ENCODE results near the gene MYRFL. TPM values are rescaled to one million over a fixed set of nuclear protein-coding genes. Genes with fewer than 3 reads are reported as not detected.

Gene MYRFL
- total and polyA plus RNA-seq, 2 of the 8 experiments (the other 6 are each of a cell fraction or from before 2014, with no cell fraction given) = 1.1 to 2.0 TPM

- TF ChIP-seq HDAC6 (IDR thresholded peaks at IDR 0.05; ENCODE audit: low read depth, low read length) (no peak), NRF1 (IDR thresholded peaks at IDR 0.05; ENCODE audit: low read depth, low read length) (no peak), GTF2F1 (IDR thresholded peaks at IDR 0.05; ENCODE audit: borderline replicate concordance, low read depth, low read length) (no peak), ASH2L (IDR thresholded peaks at IDR 0.05; ENCODE audit: low read length) (no peak), SP1 (IDR thresholded peaks at IDR 0.05; ENCODE audit: low read depth, low read length) (no peak), SRF (IDR thresholded peaks at IDR 0.05; ENCODE audit: low read depth, low read length) (no peak)
Measured at GRCh38 chr12:69988481-69989321, 163.7 kb downstream of the MYRFL start (continued).
